Measurements from ENCODE around the gene SLAMF8.

SLAMF8 gene

DNA sequence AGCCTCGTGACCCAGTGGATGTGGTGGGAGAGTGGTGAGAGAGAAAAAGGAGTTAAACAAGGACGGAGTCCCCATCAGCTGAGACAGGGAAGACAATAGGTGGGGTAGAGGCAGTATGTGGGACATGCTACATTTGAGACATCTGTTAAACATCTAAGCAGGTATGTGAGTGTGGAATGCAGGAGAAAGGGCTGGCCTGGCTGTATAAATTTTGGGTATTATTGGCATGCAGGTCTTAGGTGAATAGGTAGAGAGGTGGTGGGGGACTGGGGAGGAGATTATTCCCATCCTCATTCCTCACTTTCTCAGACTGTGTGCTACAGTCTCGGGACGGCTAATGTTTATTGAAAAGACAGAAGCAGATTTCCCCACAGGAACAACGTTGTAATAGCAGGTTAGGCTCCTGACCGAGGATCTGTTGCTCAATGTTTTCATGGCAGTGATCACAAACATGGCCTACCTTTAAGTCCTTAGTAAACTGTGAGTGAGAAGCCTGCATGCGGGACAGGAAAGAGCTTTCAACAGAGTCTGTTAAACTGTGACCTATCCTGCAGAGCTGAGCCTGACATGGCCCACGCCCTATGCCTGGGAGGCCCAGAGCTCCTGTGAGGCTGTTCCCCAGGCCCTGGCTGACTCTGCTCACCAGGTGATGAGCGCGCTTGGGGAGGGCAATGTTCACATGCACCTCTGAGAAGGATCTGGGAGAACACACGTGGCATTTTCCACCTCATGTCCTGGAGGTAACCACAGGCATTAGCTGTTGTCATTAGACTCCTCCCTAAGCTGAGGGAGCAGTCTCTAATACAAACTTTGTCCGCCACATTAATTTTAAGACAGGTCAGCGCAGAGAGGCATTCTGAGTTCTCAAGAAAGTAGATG is 19.3 kb downstream of the SLAMF8 start:
- FAIRE-seq (no peak), DNase-seq (ENCODE audit: extremely low spot score, insufficient read length, low read depth) (no peak)

DNA sequence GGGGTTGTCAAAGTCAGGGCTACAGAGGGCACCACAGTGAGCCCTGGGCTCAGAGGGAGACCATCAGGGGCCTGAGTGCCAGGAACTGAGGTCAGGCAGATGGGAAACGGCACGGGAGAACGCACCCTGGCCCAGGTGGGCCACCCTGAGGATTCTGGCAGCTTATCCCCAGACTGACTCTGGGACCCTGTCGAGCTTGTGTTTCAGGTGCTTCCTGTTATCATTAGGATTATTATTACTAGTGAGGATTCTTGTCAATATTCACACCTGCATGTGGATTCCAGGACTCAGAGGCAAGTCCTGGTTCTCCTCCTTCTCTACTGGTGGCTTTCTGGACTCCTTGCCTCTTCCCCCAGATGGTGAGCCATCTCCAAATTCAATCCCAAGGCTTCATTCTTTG is 20.6 kb downstream of the SLAMF8 start:
- DNase-seq (ENCODE audit: extremely low spot score, insufficient read length, low read depth) (no peak), FAIRE-seq (no peak)

DNA sequence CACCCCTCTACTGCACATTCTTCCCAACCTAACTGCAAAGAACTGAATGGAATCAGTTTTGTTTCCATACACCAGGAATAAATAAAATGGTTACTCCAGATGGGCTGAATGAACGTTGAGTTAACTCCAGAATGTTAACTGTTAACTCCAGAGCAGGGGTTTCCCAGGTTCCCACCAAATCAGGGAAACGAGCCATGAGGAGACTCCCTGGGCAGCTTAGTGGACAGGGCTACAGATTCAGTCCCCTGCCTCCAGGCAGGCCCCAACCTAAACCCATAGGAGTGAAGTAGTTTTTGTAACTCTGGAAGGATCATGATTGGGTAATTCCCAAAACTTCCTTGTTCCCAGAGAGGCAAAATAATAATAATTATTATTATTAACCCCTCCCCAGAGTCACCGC is 21.7 kb downstream of the SLAMF8 start:
- FAIRE-seq (no peak), DNase-seq (ENCODE audit: extremely low spot score, insufficient read length, low read depth) (no peak)

DNA sequence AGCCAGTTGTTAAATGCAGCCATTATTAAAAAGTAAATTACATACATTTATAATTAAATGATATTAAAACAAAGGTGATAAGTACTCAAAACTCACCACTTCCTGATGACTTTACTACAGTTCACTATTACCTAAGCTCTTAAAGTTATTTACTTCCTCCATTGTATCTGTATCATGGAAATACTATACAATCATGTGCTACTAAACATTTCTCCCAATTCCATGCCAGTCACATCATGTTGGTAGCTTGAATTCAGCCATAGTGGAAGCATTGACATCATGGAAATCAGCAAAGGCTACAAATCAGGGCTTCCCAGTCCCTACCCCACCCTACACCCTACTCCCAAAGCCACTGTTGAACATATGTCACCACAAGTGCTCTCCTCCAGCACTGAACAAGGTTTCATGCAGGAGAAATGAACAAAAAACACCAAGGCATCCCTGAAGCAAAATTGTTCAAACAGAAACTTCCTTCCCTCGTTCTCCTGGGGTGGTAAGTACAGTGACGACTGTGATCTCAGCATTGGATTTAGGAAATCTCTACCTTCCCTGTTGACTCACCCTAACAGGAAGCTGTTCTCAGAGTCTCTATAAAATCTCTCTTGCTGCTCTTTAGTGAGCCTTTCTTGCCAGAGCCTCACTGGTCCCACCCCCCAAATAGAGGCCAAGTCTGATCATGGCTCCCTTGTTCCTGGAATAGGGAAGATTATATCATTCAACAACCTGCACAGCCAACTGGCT is 23.1 kb downstream of the SLAMF8 start:
- FAIRE-seq: no peak
- DNase-seq (ENCODE audit: extremely low spot score, insufficient read length, low read depth): no peak

DNA sequence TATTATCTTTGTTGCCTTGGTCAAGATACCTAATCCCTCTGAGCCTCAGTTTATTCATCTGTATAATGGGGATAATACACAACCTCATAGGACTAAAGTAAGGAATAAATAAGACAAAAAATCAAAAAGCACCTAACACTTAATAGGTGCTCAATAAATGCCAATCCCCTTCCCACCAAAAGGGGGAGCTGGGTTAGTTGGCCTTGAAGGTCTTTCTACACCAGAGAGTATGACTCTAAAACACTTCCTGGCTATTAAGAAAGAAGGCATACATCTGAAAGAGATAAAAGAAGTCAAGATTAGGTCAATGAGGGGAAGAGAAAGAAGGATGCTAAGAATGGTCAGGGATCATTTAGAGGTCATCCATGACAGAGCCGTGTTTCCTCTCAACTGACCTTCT is 24.7 kb downstream of the SLAMF8 start:
- FAIRE-seq: no peak
- no peak for DNase-seq (ENCODE audit: extremely low spot score, insufficient read length, low read depth)

DNA sequence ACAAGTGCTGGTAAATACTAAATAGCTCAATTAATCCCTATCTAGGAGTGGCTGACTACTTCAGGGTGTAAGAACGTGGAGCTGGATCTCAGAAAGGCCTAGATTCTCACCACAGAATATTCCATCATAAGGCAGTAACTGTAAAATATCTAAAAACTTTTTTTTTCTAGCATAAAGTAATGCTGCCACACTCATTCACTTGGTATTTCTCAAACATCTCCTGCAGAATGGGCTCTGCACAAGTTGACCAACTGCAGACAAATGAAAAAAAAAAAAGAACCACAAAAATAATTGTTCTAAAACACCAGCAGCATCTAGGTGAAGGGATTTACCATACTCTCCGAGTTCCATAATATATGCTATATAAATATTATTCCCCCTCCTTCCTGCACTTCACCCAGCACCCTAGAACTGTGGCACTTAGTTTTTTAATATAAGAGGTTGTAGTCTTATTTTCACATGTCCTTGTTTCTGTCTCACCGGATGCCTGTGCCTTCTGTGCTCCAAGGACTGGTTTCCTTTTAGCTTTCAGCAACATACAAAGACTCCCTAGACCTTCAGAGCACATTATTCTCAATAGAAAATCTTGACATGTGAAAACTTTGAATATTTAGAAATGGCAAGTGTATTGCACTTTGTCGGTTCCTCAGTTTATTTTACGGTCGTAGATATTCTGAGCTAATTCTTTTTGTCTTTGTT is 26.9 kb downstream of the SLAMF8 start:
- FAIRE-seq (no peak), DNase-seq (ENCODE audit: extremely low spot score, insufficient read length, low read depth) (no peak)

DNA sequence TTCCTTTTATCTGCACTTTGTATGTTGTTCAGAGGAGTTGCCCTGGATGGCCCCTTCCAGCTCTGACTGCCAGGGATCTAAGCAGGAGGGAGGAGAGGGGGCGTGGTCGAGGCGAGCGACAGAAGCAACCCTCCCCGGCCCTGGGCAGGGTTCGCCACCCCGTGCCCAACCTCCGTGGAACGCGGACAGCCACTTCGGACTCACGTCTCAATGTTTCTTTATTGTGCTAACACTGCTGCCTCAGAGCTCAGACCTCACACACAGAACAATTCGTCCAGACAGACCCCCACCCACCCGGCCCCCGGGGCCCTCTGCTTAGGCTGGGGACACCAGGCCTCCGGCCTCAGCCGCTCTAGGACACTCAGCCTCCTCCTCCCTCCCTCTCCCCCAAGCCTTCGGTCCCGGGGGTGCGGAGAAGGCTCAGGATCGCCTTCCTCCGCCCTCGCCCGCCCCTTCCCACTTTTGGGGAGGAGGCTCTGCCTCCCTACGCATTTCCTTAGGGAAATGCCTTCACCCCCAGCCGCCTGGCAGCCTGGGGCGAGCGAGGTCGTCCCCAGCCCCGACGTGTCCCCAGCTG is 27.5 kb downstream of the SLAMF8 start:
- DNase-seq (ENCODE audit: extremely low spot score, insufficient read length, low read depth) (no peak), FAIRE-seq (no peak)

DNA sequence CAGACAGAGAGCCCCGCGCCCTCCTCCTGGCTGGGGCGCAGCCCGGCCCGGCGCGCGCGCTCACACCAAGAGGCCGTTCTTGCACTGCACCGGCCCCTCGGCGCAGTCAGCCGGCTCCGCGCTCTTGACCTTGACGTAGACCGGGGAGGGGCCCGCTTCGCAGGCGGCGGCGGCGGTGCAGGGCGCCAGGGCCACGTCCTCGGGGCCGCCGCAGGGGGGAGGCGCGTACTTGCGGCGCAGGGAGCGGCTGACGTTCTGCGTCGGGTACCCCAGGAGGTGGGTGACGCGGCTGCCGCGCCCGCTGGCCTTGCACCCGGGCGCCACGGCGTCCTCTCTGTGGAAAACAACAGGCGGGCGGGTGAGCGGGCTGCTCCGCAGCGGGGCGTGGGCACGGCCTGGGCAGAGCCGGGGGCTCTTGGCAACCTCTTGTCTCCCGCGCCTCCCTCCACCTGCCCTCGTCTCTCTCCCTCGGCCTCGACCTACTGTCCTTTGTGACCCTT is 28.1 kb downstream of the SLAMF8 start:
- FAIRE-seq (no peak), DNase-seq (ENCODE audit: extremely low spot score, insufficient read length, low read depth) (no peak)

DNA sequence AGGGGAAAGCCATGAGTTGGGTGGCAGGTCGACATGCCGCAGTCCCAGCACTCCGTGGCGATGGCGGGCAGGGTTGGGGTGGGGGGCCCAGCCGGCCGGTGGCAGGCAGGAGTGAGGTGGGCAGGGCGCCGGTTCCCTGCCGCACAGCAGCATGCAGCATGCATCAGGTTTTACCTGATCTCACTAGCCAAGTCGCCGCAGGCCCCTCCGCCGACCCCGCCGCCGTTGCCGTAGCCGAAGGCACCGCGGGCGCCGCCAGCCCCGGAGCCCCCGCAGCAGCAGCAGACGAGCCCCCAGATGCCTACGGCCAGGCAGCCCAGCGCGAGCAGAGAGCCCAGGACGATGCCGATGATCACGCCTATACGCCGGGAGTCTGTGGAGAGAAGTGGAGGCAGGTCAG is 29.0 kb downstream of the SLAMF8 start:
- FAIRE-seq (no peak), DNase-seq (ENCODE audit: extremely low spot score, insufficient read length, low read depth) (no peak)

DNA sequence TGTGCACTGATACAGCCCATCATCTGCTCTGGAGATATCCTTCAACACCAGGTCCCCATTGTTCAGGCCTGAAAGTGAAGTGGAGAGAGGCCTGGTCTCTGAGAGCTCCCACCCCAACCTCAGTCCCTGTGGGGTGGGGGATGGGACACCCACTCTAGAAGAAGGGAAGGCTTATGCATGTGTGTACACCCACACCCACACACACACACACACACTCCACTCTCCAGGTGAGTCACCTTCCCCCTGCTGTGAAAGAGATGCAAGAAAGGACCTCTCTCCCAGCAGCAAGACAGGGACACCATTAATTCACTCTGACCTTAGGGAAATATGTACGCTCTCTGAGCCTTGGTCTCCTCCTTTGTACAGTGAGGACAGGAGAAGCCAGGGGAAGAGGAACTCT is 29.9 kb downstream of the SLAMF8 start:
- DNase-seq (ENCODE audit: extremely low spot score, insufficient read length, low read depth) (no peak), FAIRE-seq (no peak)

DNA sequence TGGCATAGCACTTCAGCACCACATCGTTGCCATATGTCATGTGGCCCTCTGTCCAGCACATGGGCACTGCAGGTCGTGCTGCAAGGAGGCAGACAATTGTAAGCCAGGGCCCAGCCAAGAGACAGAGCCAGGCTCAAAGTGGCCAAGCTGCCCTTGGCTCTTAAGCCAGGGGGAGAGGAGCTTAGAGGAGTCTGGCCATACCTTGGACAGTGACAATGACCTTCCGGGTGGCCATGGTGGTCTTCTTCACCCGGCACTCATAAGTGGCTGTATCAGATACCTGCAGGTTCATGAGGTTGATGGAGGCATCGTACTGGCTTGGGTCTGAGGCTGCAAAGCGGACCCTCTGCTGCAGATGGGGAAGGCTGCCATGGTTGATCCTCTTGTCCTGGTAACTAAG is 31.2 kb downstream of the SLAMF8 start:
- no peak for DNase-seq (ENCODE audit: extremely low spot score, insufficient read length, low read depth)
- FAIRE-seq: no peak

DNA sequence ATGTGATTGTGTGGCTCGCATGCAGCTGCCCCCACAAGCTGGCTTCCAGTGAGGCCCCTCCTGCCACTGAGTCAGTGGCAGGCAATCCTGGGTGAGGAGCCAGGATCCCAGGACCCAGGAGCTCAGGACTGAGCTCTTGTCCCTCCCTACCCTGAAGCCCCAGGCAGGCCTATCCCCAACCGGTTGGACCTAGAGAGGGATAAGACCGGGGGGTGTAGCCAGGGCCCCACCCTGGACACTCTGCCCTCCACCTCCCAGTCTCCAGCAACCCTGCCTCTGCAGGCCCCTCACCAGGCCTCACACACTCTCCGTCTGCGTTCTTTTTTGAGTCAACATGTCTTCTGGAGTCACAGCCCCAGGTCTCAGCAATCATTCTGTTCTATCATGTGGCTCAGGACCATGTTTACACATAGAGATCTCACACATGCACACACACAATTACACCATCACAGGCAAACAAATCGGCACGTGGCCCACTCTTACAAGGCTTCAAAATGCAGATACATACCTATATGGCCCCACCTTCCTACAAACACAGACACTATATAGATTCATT is 33.2 kb downstream of the SLAMF8 start:
- DNase-seq (ENCODE audit: extremely low spot score, insufficient read length, low read depth) (no peak), FAIRE-seq (no peak)

DNA sequence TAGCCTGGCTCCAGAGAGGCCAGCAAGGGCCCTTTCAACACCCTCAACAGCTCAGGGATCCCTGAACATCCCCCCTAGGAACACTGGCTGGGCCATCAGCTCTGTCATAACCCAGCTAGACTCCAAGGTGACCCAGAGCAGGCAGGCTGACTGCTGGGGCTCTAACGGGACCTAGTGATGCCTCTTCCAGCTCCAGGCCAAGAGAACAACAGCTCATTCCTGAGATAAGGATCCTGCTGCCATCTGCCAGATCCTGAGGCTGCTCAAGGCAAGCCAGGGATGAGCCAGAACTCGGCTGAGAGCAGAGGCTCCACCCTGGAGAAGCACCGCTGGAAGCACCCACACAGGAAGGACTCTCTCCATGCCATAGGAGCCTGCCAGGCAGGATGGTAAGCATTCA is 33.8 kb downstream of the SLAMF8 start:
- DNase-seq (ENCODE audit: extremely low spot score, insufficient read length, low read depth) (no peak), FAIRE-seq (no peak)

DNA sequence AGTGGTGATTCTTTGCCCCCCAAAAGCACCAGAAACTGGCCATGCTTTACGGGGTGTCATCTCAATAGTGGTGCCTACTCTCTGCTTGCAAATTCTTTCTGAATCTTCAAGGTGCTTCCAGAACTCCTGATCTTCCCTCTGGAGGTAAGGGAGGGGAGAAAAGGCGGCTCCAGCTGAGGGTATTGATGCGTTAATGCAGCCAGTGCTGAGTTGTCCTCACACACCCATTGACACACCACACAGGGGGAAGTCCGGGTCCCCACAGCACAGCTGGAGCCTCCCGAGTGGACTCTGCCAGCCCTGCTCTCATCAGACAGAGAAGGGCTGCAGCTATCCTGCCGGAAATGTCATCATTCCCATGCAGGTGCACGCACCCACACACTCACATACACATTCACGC is 34.5 kb downstream of the SLAMF8 start:
- FAIRE-seq (no peak), DNase-seq (ENCODE audit: extremely low spot score, insufficient read length, low read depth) (no peak)

DNA sequence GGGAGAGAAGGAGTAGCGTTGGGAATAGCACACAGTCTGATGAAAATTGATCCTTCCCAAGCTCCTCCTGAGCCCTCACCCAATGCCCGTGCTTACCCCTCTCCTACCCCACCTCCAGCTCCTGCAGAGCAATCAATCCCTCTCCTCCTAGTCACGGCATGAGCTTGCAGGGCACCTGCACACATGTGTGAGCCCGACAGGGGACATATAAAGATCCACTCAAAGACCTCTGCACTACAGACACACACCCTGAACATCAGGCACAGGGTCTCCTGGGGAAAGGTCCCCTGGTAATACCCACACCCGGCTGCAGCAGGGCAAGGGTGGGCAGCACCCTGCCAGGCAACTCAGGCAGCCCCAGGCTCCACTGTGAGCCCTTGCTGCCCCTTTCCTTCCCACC is 35.4 kb downstream of the SLAMF8 start:
- DNase-seq (ENCODE audit: extremely low spot score, insufficient read length, low read depth) (no peak), FAIRE-seq (no peak)

DNA sequence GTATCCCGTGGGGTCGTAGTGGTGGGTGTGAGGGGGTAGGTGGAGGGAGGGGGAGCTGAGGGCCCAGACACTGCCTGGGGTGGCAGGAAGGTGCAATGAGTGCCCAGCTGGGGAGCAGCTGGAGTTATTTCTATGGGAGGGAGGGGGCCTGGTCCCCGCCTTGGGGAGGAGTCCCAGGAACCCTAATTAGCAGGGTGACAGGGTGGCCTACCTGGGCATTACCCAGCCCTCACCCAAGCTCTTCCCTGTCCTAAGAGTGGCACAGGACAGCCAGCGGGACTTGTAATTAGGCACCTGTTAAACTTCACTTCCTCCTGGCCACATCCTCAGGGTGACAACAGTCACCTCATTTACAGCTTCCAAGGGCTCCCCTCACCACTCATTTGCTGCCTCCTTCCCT is 35.9 kb downstream of the SLAMF8 start, which contains the start of gene VSIG8:
Gene VSIG8 (minus strand): TSS at position 101 of the 400 bp plus-strand sequence. CDS start 136 bp downstream, outside the sequence.
- DNase-seq (ENCODE audit: extremely low spot score, insufficient read length, low read depth) (no peak), FAIRE-seq (no peak)

DNA sequence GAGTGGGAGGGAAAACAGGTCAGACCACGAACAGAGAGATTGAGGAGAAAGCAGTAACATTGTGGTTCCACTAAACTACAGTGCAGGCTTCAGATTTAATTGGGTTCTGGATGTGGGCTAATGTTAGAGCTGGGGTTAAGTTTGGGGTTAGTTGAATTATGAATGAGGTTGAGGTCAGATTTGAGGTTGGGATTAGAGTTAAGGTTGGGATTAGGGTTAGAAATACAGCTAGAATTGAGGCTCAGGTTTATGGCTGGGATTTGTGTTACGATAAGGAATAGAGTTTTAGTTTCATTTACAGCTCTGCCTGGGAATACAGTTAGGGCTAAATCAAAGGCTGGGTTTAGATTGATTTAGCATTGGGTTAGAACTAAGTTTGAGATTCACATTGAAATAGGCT is 37.6 kb downstream of the SLAMF8 start:
- DNase-seq (ENCODE audit: extremely low spot score, insufficient read length, low read depth) (no peak), FAIRE-seq (no peak)

DNA sequence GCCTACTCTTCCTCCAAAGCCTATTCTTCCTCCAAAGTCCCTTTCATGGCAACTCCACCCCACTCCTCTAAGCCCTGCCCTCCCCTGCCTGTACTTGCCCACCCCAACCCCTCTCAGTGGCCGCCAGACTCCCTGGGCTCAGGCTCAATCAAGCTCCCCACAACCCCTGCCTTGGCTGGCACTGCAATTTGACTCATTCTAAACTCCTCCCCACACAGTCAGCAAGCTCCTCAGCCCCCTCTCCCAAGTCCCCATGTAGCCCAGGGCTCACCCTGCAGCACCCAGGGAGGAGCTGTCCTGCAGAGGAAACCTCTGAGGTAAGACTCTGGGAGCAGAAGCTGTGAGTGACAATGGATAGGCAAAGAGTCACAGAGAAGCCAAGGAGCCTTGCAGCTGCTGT is 39.4 kb downstream of the SLAMF8 start:
- FAIRE-seq (no peak), DNase-seq (ENCODE audit: extremely low spot score, insufficient read length, low read depth) (no peak)

DNA sequence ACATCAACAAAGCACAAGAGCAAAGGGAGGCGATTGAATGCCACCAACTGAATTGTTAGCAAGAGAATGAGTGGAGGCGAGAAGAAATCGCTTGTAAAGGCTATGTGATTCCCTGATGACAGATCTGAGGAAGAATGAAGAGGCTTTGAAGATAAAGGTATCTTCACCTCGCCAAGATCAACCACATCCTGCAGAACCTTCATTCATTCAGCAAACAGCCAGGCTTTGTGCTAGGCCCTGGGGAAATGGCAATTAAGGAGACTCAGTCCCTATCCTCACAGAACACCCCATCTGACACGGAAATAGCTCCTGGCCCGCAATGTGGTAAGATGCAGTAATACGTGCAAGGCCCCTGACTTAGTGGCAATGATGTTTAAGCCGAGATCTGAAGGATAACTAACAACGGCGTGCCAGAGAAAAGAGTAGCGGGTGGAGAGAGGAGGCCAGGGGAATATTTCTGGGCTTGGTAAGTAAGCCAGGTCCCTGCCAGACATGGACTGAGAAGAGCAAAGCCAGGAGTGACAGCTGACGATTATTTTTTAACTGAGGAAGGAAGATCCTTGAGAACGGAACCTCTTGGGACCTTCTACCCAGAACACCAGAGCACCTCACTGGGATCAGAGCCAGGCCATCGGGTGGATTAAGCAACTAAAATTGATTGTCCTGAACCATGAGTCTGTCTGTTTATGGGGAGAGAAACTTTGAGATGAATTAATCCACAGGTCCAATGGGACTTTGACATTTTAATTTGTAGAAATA is 40.4 kb downstream of the SLAMF8 start:
- FAIRE-seq (no peak), DNase-seq (ENCODE audit: extremely low spot score, insufficient read length, low read depth) (no peak)
